IMR-90 (cell line): ENCODE results near the gene PCYOX1L. TPM values are rescaled to one million over a fixed set of nuclear protein-coding genes. Genes with fewer than 3 reads are reported as not detected.

ENCODE experiments used
- polyA plus RNA-seq, 3 experiments: library from polyadenylated mRNA; depleted of rRNA; stranded (reverse); fragments of >200 nt; gene quantifications; 2 replicates each; pipeline ENCODE4 v1.2.3, GENCODE V29; 2012; ENCODE audit warnings: low replicate concordance in 1 of 3
- total RNA-seq: library from RNA; depleted of rRNA; stranded (reverse); fragments of >200 nt; gene quantifications from 2 replicates; pipeline ENCODE4 v1.2.3, GENCODE V29; 2012; rRNA removed

PCYOX1L gene
- total and polyA plus RNA-seq, 2 of the 4 experiments (the other 2 are of a cell fraction), result 7.0 to 14.3 TPM

Other genes with a start within 250 kb of the PCYOX1L start
- 33.3 and 34.2 TPM in 2 replicates for gene ABLIM3, start 216.6 kb upstream of the PCYOX1L start, total RNA-seq
- 69.9 and 71.1 TPM in 2 replicates for gene ABLIM3, start 216.6 kb upstream of the PCYOX1L start, polyA plus RNA-seq (2012; rRNA removed)
- 5.3 and 5.7 TPM in 2 replicates for gene AFAP1L1, start 86.2 kb upstream of the PCYOX1L start, total RNA-seq
- 2.9 and 3.3 TPM in 2 replicates for gene AFAP1L1, start 86.2 kb upstream of the PCYOX1L start, polyA plus RNA-seq (2012; rRNA removed)
- gene GRPEL2, start 12.5 kb upstream of the PCYOX1L start, total RNA-seq, result 18.1 and 30.3 TPM in 2 replicates
- gene GRPEL2, start 12.5 kb upstream of the PCYOX1L start, polyA plus RNA-seq (2012; rRNA removed), result 4.8 and 6.2 TPM in 2 replicates
- gene IL17B, start 21.2 kb downstream of the PCYOX1L start, total RNA-seq, result 0.28 TPM in 1 of 2 replicates, not detected in the other
- 0.31 and 0.86 TPM in 2 replicates for gene IL17B, start 21.2 kb downstream of the PCYOX1L start, polyA plus RNA-seq (2012; rRNA removed)
- gene CSNK1A1, start 193.4 kb downstream of the PCYOX1L start, total RNA-seq, result 419 and 573 TPM in 2 replicates
- 112 and 140 TPM in 2 replicates for gene CSNK1A1, start 193.4 kb downstream of the PCYOX1L start, polyA plus RNA-seq (2012; rRNA removed)
- gene ARHGEF37, start 223.5 kb downstream of the PCYOX1L start, total RNA-seq, result 0.28 and 0.54 TPM in 2 replicates
- gene ARHGEF37, start 223.5 kb downstream of the PCYOX1L start, polyA plus RNA-seq (2012; rRNA removed), result 0.39 and 0.42 TPM in 2 replicates